Skeletal muscle cell (primary cell): ENCODE measurements around the gene PLCL1.

Experiments used
- DNase-seq: peaks from one replicate; pipeline ENCODE4 v3.0.0-alpha.2; 2010; ENCODE audit warnings: low read depth
- H3K4me3 ChIP-seq: 2 replicates; pipeline ENCODE4 v1.5.1; 2011; ENCODE audit warnings: low read depth, mild to moderate bottlenecking, control low read depth, low read length, moderate library complexity

PLCL1 gene

DNA sequence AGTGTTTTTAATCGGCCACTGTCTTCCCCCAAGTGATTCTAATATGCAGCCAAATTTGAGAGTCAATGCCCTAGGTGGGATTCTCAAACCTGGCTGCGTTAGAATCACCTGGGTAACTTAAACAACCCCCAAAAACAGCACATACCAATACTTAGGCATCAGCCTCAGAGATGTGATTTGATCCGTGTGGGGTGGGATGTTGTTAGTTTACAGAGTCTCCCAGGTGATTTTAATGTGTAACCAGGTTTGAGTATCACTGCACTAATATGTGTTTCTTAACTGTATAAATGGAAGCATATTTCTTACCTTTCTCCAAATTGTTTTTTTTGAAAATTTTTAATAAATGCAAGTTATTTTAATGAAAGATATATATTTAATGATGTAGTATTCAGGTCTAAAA, 135.4 kb downstream of the PLCL1 start:
- no peak for DNase-seq
- H3K4me3 ChIP-seq: no peak overlapping the region

DNA sequence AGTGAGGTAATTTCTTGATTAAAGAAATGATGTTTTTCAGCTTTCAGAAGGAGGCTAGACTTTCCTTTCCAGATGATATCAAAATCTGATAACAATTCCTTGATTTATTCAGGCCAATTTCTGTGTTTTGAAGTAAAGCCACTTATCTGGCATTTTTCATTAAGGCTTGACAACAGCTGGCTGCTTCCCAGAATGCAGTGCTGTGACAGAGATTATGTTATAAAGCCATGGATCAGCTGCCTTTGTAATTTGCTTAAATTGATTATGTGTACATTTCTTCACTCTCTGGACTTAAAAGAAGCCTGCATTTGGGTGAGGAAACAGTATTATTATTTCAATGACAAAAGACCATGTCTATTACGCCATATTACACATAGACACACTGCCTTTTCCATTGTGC, 136.0 kb downstream of the PLCL1 start:
- no peak for DNase-seq
- H3K4me3 ChIP-seq: no peak overlapping the region

DNA sequence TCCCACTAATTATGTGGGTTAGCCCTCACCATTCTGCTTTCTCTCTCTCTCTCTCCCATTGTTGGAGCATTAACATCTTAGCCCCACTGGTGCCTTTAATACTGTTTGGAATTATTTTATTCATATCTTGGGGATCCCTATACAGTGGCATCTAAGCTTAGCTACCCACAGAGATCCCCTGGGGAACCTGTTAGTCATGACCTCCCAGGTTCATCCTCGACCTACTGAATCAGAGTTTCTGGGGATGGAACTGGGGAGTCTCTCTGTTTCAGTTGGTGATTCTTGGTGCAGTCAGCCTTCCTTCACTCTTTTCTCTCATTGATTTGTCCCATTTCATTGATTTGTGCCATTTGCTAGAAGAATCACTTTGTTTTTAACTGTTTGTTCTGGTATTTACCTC, 137.3 kb downstream of the PLCL1 start:
- DNase-seq: no peak
- H3K4me3 ChIP-seq: no peak overlapping the region

DNA sequence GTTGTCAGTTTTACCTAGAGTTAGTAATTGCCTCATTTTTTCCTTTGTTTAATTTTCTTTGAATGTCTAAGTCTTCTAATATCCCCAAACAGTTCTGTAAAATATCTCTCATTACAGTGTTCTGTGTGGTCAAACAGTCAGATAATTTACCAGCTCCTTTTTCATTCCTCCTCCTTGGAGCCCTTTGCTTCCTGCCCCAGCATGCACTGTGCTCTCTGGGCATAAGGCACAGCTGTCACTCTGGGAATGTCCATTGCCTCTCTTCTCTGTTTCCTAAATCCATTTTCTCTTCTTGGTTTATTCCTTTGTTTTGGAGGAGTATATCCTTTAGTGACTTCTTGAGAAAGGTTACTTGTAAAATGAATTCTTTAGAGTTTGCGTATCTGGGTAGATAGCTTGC, 139.3 kb downstream of the PLCL1 start:
- DNase-seq: no peak
- no peak overlapping the region for H3K4me3 ChIP-seq

DNA sequence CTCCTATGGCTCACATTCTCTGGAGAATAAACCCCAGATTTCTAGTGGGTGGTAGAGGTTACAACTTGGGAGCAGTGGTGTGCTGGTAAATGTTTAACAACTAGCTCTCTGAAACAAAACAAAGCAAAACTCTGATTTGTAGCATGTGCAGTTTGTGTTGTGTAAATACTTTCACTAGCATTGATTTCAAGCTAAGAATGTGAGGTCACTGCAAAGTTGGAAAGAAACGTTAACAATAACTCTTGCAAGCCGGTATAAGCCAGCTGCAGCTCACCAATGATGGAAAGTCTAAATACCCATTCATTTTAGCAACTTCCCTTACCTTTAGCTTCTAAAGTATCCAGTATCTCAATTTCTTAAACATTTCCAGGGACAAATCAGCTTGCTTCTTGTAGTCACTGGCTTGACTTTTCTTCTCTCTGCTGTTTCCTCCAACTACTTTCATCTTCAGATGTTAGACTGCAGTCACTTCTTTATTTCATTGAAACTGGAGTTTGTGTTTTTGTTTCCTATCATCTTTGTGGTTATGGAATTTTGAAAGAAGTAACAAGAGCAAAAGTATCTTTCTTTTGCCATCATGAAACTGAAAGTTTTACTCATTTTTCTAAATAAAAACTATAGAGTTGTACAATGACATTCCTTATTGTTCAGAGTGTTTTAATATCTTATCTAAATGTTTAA, 140.2 kb downstream of the PLCL1 start:
- no peak overlapping the region for H3K4me3 ChIP-seq
- no peak for DNase-seq

DNA sequence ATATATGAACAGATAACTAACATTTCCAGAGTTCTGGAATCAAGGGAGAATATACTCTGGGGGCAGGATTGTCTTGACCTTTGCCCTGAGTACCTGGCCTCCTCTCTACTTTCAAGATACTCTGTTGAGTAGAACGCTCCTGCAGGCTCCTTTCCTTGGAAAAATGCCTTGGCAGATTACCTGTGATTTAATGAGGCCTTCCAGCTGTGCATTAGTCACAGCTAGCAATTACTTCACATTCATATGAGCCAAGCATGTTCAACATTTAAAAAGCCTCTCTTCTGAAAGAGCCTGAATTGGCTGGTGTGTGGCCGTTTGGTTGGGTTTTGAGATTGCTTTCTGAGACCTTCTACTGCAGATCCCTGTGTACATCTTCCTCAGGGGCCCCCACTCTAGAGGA, 142.2 kb downstream of the PLCL1 start:
- no peak overlapping the region for H3K4me3 ChIP-seq
- DNase-seq: no peak

DNA sequence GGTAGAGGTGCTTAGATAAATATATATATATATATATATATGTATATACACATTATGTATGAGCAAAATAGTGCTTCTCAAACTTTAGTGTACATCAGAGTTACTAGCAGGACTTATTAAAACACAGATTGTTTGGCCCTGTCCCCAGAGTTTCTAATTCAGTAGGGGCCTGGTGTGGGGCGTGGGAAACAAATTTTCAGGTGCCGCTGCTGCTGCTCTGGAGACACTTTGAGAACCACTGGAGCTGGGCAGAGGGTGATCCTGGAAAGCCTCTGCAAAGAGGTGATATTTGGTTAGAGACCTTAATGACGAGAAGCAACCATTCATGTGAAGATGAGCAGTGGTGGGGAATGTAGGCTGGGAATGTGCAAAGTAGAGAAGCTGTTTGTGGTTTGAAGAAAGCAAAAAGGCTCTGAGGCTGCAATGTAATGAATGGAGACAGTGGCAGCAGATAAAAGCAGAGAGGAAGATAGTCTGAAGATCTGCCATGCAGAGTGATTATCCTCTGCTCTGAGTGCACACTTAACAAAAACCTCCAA, 142.9 kb downstream of the PLCL1 start:
- no peak overlapping the region for H3K4me3 ChIP-seq
- no peak for DNase-seq

DNA sequence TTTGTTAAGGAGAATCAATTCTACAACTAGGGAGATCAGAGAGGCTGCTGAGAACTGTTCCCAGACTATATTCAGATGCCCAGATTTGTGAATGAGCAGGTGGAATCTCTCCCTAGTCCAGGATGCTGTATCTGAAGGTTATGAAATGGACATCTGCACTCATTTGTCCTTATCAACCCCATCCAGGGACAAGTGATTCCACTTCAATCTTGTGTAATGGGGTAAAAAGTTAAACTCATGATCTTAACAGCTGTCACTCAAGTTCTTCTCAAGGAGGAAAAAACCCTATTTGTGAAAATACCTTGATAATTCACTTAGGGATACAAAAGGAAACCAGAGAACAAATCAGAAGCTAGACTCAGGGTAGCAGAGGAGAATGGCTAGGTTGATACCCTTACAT, 144.8 kb downstream of the PLCL1 start:
- H3K4me3 ChIP-seq: no peak overlapping the region
- no peak for DNase-seq

DNA sequence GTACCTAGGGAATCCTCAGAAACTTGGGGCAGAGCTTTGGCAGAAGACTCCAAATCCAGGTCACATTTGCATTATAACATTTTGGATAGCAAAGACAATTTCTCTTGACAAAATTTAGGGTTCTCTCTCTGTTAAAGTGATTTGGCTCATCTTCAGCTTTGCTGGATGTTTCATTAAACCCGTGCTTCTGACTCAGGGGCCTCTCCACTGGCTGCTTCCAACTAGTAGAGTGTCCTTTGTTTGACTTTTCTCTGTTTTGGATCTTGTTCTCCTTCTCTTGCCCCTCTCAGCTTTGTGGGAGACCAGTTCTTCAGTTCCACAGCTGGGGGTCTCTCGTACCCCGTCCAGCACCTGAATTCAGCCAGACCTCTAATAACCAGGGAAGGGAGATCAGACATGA, 145.6 kb downstream of the PLCL1 start:
- no peak overlapping the region for H3K4me3 ChIP-seq
- no peak for DNase-seq

DNA sequence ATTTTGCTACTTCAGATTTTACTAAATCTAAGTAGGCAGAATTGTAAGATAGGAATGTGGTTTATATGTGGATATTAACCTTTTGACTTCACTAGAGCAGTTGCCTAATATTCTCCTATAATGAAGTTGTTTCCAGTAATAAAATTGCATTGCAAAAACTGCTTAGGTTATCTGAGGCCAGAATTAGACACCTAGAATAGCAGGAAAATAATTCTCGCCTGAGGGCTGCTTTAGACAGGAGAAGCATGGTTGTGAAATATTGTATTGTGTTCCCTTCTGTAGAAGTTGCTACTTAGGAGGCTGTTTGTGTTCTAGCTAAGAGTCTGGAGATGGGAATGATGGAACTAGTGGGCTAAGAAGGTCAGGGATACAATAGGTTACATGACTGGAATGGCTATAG, 146.3 kb downstream of the PLCL1 start:
- H3K4me3 ChIP-seq: no peak overlapping the region
- DNase-seq: no peak

DNA sequence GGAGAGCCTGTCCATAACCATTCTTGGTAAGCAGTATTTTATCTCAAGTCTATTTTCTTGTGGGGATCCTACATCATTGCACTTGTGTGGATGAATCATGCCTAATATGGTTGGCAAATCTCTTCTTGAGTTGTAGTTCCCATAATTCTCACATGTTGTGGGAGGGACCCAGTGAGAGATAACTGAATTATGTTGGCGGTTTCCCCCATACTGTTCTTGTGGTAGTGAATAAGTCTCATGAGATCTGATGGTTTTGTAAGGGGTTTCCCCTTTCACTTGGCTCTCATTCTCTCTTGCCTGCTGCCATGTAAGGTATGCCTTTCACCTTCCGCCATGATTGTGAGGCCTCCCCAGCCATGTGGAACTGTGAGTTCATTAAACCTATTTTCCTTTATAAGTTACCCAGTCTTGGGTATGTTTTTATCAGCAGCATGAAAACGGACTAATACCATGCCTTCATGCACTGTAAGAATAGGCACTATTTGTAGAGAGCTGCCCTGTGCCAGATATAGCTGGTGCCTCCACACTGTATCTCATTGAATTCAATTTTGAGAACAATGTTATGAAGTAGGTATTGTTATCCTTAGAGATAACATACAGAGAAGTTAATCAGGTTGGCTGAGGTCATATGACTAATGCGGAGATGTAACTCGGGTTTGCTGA, 148.3 kb downstream of the PLCL1 start:
- DNase-seq: no peak

DNA sequence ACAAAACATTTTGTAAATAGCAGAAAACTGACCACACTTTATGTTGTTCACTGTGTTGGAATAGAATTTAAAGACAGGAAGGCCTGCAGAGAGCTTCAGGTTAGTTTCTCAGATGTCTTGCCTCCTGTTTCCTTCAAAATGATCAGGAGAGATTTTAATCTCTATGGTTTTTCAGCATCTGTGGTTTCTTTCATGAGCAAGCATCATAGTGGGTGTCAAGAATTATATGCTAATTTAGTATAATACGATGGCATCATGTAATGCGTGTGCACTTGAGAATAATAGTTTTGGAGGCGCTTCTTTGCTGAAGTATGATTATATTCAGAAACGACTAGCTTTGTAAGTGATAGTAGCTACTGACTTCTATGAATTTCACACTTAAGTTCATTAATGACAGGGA, 149.9 kb downstream of the PLCL1 start:
- no peak for DNase-seq
- H3K4me3 ChIP-seq: no peak overlapping the region

More for the DNA sequence above, 148.3 kb downstream of the PLCL1 start:
- no peak overlapping the region for H3K4me3 ChIP-seq

DNA sequence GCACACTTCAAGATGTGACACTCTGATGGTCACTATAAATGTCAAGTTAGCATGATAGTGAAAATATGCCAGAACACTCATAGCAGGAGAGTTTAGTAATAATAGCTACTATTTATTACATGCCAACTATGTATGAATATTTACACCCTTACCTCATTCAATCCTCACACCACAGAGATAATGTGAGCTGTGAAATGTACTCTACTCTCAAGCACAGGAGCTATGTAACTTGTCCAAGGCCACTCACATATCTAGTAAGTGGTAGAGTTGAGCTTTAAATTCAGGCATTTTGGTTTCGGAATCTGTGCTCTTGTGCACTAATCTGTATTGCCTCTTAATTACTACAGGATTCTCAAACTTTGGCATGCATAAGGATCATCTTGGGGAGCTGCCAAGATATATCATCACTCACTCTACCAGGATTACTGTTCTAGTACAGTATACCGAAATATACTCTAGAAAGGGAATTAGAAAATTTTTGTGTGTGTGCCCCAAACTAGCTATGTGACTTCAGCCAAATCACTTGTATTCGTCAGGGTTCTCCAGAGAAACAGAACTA, 154.3 kb downstream of the PLCL1 start:
- H3K4me3 ChIP-seq: no peak overlapping the region

DNA sequence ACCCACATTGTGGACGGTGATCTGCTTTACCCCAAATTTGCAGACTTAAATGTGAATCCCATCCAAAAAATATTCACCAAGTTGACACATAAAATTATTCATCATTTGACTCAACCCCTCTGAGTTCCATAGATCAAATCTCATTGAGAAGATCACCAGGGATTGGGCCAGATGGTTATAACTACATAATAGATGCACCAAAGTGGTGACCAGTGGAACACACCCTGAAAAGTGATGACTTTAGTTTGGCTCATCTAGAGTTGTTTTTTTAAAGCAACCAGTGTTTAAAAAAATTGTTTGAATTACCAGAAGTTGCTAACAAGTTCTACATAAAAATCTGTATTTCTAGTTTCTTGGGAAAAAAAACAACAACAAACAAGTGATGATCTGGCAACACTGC, 155.0 kb downstream of the PLCL1 start:
- DNase-seq: no peak
- no peak overlapping the region for H3K4me3 ChIP-seq

More for the DNA sequence above, 154.3 kb downstream of the PLCL1 start:
- no peak for DNase-seq

DNA sequence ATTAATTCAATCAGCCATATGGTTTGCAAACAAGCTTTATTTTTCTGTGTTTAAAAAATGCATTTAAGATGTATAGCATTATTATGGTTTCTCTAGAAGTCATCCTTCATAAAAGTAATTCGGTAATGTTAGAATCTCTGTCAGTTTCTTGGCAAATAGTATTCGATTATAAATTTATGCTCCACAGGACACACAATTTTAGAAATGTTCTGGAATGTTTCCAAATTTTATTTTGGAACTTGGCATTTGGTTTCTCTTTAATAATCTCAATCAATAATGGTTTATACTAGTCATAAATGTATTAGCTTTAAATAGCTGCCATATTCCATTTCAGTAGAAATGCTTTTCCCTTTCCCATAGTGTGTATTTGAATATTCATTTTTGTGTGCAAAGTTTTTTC, 156.4 kb downstream of the PLCL1 start:
- no peak overlapping the region for H3K4me3 ChIP-seq
- DNase-seq: no peak

DNA sequence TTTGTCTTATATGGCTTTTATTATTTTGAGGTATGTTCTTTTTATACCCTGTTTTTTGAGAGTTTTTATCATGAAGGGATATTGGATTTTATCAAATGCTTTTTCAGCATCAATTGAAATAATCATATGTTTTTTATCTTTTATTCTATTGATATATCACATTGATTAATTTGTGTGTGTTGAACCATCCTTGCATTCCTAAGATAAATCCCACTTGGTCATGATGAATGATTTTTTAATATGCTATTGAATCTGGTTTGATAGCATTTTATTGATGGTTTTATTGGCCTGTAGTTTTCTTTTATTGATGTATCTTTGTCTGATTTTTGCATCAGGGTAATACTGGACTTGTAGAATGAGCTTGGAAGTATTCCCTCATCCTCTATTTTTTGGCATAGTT, 160.3 kb downstream of the PLCL1 start:
- H3K4me3 ChIP-seq: no peak overlapping the region
- DNase-seq: no peak

DNA sequence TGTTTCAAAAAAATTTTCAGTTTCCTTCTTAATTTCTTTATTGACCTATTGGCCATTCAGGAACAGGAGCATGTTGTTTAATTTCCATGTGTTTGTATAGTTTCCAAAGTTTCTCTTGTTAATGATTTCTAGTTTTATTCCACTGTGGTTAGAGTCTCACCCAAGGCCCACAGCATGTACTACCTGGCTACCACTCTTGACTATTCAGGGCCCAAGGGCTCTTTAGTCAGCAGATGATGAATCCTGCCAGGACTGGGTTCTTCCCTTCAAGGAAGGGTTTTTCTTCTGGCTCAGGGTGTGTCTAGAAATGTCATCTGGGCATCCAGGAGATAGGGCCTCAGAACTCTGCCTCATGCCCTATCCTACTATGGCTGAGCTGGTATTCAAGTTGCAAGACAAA, 161.4 kb downstream of the PLCL1 start:
- no peak for DNase-seq
- H3K4me3 ChIP-seq: no peak overlapping the region

DNA sequence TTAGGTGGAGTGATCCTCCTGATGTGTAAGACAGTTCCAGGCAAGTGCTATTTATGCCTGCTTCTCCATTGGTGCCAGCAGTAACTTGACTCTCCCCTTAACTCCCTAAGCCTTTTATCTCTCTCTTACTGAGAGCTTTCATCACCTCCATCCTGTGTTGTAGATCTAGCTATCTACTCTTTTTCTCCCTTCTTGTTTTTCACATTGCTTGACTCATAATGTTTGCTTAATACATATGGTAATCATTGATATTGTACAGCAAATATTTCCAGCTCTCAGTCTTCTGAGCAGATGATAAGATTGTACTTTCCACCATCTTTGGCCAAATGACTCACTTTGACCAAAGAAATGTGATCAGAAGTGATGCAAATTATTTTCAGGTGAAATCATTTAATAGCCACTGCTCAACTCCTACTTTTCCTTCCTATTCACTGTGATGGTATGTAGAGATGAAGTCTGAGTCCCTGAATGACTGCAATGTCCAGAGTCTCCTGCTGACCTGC, 165.0 kb downstream of the PLCL1 start:
- no peak overlapping the region for H3K4me3 ChIP-seq
- peak; percentile 36 for DNase-seq

DNA sequence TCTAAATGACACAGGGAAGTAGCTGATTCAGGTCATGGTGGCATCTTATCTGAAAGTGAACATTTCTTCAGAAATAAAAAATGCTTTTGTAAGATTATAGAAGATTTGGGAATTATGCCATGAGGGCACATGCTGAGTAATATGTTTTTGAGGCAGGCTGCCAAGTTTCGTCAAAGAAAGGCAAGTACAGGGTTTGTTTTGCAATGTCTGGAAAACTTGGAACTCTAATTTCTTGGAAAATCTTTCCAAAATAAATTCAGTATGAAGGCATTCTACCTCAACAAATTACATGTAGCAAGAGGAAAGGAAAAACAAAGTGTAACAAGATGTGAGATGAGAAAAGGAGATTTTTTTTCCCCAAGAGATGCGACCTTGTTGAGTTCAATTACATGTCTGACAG, 167.7 kb downstream of the PLCL1 start:
- H3K4me3 ChIP-seq: no peak overlapping the region
- peak; percentile 76 for DNase-seq

DNA sequence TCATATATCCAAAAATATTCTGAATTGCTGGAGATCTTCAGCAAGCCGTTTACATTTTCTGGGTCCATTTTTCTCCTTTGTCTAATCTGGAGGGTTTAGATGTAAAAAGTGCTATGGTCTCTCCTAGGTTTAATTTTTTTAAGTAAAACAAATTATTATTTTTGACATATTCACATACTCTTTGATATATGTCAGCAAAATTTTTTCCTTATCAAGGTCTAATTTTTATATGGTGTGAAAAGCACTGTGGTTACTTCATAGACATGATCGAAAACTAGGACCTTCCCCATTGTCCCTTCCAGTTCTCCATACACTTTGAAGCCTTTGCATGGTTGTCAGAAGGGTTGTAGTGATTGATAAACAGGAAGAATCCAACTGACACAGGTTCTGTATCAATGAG, 168.2 kb downstream of the PLCL1 start:
- H3K4me3 ChIP-seq: no peak overlapping the region
- DNase-seq: no peak

DNA sequence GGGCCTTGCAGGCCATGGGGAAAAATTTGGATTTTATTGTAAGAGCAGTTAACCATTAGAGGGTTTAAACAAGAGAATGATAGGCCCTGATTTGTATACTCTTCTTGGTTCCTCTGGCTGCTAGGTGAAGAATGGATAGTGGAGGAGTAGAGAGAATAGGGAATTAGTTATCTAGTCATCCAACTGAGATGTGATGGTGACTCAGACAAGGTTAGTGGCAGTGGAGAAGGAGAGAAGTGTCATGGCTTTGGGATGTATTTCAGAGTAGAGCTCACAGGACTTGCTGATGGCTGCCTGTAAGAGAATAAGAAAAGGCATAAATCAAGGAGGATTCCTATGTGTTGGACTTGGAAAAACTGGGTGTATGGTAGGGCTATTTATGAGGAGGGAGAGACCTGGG, 169.4 kb downstream of the PLCL1 start:
- H3K4me3 ChIP-seq: no peak overlapping the region
- no peak for DNase-seq
